ENCODE data around the gene CRYZ.

DNA sequence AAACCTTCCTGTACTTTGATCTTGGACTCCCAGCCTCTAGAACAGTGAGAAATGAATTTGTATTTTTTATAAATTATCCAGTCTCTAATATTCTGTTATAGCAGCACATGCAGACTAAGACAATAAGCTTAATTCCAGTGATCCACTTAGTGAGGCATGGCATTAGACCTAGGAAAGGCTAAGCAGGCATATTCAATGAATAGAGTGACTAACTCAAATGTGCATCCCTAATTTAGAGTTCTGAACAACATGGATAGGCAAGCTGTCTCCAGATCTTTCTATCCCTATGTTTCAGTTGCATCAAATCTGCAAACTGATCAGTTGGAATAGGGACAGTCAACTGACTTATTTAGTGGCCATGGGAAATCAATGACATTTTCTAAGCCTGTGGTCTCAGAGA, 54.9 kb downstream of the CRYZ start:
- TF ChIP-seq EZH2 (IDR thresholded peaks at IDR 0.05) = no peak
- TF ChIP-seq, protein P1, sequence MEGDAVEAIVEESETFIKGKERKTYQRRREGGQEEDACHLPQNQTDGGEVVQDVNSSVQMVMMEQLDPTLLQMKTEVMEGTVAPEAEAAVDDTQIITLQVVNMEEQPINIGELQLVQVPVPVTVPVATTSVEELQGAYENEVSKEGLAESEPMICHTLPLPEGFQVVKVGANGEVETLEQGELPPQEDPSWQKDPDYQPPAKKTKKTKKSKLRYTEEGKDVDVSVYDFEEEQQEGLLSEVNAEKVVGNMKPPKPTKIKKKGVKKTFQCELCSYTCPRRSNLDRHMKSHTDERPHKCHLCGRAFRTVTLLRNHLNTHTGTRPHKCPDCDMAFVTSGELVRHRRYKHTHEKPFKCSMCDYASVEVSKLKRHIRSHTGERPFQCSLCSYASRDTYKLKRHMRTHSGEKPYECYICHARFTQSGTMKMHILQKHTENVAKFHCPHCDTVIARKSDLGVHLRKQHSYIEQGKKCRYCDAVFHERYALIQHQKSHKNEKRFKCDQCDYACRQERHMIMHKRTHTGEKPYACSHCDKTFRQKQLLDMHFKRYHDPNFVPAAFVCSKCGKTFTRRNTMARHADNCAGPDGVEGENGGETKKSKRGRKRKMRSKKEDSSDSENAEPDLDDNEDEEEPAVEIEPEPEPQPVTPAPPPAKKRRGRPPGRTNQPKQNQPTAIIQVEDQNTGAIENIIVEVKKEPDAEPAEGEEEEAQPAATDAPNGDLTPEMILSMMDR (IDR thresholded peaks at IDR 0.05) = no peak
- TF ChIP-seq EZH2phosphoT487 (IDR thresholded peaks at IDR 0.05) = no peak

Data from neural progenitor cell (in vitro differentiated cells).